Dermis blood vessel endothelial cell (primary cell): ENCODE results near the gene MAML2. TPM values are rescaled to one million over a fixed set of nuclear protein-coding genes. Genes with fewer than 3 reads are reported as not detected.

Experiments
- DNase-seq: peaks from one replicate; pipeline ENCODE4 v3.0.0; 2010
- total RNA-seq: library from RNA; depleted of rRNA; stranded (reverse); fragments of >200 nt; gene quantifications from 2 replicates; pipeline ENCODE4 v1.2.3, GENCODE V29; 2014

The MAML2 gene
- total RNA-seq, 1 donor from 2014 or later, result 6.3 TPM

DNA sequence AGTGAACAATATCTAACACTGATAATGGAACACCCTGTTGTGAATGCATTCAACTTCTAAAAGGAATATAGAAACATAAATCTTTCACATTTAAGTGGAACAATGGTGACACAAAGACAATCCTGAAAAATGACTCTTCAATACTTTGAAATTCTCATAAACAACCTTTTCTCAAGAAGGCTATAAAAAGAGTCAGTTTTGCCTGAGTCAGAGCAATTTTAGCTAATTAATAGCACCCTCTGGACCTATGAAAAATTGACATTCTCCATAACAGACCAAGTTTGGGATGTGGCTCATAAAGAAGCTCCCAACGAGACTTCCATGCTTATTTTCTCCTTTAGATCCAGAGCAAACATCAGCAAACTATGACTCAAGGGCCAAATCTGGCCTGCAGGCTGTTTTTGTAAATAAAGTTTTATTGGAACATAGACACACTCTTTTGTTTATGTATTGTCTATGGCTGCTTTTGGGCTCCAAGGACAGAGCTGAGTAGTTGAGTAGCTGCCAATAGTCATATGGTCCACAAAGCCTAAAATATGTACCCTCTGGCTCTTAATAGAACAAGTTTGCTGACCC, 108.0 kb downstream of the MAML2 start:
- DNase-seq, result no peak

DNA sequence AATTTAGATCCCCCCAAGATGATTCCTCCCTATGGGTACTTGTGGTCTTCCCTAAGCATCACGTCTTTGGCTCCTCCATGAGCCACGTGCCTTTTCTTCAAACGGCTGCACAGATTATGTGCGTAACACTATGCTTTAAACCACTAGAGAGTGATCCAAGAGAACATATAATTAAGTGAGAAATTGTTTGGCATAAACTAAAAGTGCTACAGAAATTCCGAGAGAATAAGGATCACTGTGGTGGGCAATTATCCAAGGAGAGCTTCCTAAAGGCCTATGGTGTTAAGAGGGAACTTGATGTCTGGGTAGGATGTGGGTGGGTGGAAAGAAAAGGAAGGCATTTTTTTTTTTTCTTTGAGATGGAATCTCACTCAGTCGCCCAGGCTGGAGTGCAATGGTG, 110.9 kb downstream of the MAML2 start:
- DNase-seq, result no peak

DNA sequence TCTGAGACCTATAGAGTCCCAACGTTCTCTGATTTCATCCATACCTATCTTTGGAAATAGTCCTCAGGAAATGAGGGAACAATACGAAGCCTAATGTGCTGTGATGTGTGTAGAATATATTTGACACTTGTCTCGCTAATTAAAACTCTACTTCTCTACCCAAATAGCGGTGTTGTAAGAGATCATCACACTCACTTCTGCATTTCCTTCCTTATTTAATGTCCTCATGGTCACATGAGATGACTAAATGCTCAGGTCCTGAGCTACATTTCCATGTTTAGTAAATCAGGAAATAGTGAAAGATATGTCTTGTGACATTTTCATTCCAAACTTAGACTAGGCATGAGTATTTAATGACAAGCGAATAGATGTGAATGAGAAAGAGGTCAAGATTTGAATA, 112.3 kb downstream of the MAML2 start:
- peak; percentile 79 for DNase-seq

GRCh38 chr11:96229354-96229977, 113.5 kb downstream of the MAML2 start:
- DNase-seq, result no peak

- DNase-seq, result peak; percentile 67
These were observed 114.1 kb downstream of the MAML2 start for GRCh38 chr11:96228910-96229309.

DNA sequence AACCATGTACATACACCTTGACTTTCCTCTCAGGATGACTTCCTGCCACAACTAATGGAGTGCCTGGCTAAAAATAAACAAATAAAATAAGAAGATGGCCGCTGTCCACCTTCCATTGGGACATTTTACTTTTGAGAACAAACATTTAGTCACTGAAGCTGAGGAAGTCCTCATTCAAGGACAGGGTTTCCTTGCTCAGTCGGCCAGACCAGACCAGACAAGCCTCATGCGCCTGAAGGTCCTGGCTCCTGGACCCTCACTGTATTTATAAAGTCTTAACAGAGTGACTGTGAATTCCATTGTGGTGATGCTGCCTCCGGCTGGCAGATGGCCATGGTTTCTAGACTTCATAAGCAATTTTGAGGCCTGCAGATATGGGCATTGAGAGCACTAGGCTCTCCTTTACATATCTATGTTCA, 114.5 kb downstream of the MAML2 start:
- peak; percentile 96 for DNase-seq

DNA sequence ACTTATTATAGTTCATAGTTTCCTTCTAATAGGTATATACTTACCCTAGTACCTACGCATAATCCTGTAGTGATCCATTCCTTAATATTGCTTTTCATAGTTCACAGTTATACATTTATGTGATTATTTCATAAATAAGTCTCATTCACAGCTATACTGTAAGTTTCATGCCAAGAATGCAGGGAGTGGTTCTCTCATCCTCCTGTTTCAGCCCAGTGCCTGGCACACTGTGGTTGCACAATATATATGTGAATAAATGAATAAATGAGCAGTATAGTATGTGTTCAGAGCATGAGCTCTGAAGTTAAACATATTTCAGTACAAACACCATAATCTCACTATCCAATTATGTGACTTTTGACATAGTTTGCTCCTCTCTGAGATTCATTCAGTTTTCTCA, 115.8 kb downstream of the MAML2 start:
- no peak for DNase-seq

DNA sequence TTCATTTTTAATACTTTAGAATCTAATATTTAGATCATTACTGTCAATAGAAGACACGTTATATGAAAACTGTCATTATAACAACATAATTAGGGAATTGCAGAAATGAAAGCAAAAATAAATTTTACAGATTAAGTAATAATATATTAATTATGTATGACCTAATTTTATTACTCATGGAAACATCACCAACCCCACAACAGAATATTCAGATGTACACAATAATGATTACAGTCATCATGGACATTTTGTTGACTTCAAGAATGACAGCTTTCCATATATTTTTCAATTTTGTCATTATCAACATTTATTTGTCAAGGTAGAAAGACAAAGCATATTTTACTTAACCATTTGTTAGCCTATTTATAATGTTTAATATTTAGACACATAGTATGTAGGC, 119.9 kb downstream of the MAML2 start:
- no peak for DNase-seq

DNA sequence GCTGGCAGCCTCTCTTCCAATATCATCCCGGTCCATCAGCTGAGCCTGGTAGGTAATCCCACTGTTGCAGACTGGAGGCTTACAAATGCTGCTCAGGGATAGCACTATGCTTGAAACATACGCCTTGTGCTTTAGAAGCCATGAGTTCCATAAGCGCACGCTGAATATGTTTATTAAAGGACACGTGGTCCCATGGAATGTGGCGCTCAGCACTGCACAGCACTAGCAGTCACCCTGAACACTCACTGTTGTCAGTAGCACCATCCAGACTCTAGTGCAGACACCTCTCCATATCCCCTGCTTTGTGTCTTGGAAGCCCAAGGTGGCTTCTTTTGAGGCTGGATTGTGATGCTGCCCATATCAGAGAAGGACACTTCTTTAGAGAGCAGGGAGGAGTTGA, 120.9 kb downstream of the MAML2 start:
- DNase-seq, result no peak

DNA sequence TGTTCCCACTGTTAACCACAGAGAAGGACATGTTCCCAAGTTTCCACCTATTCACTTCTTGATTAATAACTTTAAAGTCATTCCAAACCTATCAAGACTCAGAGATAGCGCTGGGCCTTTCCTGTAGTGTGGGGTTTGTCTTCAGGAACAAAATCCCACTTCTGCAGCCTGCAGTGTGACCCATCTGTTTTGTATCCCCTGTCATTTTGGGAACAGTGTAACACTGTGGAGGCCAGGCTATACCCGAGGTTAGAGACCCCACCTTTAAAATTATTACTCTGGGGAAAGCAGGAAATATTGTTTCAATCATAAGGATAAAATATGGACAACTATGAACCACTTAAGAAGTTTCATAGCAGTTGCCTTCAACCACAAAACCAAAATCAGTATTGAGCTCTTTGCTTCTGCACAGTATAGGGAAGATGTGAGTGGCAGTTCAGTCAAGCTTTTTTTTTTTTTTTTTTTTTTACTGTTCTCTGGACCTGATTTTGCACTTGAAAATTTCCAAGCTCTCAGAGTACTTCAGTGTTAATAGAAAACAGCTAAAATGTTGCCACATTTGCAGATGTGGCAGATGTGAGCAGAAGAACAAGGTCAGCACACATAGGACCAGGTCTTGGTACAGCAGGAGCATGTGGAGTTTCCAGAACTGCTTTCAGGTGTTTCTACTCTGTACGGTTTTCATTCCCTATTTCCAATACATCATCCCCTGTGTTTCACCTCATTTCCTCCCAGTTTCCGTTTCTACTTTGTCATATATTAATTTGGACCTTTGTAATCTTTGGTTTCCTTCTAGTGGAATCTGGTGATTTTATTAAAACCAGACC, 121.5 kb downstream of the MAML2 start:
- no peak for DNase-seq

DNA sequence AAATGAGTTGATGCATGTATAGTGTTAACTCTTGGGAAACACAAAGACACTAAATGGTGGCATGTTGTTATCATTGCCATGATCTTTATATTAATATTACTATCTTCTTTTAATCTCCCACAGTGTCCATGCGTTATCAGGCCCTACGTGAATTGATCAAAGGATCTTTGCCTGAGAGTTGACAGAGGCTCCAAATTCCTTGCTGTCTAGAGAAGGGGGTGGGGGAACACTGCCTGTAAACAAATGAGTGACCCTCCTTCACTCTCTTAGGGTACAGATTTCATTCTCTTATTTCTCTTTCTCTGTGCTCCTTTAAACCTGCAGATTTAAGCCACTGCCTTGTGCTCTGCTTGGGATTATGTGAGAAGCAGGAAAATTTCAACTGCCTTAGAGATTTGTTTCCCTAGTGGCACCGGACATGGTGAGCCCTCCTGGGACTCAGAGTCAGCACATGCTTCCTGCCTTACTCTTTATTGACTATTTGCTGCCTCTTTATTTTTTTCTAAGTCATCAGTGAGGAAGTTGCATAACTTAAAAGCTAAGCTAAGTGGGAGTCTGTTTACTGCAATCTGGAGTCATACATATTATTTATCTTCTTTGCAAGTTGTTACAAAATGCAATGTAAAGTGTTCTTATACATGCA, 122.9 kb downstream of the MAML2 start:
- peak; percentile 68 for DNase-seq

GRCh38 chr11:96218901-96219300, 124.1 kb downstream of the MAML2 start:
- DNase-seq, result no peak

DNA sequence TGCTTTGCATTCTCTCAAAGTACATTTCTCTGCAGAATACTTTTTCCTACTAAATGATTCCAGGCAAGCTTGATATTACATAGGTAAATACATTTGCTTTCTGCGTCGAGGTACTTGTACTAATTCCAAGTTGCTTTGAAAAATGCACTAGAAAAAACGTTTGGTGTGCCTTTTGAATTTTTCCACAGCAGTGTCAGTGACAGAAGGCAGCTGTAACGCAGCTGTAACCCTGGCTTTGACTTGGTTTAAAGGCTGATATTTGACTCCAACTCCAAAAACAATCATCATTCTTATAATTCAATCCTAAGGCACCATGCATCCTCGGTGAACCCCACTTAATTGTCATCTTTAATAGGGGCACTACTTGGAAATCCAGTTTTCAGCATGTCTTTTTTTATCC, 125.0 kb downstream of the MAML2 start:
- DNase-seq, result no peak

DNA sequence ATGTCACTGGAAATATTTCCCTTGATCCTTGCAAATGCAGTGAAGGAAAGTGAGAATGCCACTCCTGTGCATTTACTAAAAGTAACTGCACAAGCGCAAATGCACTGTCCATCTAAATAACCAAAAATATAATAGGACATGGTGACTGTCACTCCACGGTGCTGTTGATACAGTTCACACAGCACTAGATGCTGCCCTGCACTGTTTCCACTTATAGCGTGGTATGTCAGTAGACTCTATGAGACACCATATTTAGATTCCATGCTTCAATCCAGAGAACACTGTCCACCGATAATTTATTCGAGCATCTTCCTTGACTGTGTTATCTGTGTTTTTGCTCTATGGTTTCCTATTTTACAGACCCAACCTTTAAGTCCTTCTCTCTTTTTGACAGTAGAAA, 125.8 kb downstream of the MAML2 start:
- DNase-seq, result no peak

DNA sequence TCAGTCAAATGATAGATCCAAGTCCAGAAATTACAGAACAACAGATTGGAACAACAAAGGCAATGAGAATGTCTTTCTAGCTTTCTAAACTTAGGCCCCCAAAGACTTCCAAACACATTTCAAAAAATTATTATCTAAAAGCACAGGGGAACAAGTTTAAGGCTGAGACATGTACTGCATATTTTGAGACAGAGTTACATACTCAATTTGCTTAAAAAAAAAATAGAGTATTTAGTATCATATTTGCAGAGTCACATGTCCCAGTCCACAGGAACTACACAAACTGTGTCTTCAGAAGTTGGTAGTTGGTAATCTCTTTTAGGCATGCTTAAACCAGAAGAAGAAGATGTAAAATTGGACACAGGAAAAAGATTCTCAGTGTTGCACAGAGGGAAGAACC, 127.2 kb downstream of the MAML2 start:
- no peak for DNase-seq

DNA sequence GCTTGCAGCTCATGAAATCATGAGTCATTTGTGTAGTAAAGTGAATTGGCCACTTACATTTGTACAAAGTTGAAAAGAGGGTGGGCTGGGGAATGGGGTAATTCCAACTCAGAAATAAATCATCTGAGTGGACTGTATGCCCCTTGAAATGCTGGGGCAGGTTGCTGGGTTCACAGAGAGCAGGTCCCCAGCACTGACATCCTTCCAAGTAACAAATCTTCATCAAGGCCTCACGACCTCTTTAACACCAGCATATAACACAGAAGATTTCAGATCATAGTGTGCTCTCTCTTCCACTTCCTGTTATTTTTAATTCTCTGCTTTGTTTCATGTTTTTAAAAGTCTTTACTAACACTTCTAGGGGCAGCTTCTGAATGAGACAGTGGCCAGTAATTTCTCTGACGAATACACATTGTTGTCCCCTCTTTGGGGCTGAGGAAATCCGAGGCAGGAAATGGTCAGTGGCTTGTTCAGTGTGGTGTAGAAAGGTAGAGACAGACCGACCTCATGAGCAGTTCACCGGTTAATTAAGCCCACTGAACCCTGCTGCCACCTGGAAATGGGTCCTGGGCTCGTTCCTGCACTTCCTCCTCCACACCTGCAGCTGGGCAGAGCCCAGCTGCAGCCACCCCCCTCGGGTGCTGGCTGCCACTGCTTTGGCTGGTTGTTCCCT, 127.7 kb downstream of the MAML2 start:
- peak; percentile 78 for DNase-seq

- DNase-seq, result no peak
These were observed 128.3 kb downstream of the MAML2 start for GRCh38 chr11:96214777-96215109.

- DNase-seq, result no peak
These were observed 129.5 kb downstream of the MAML2 start for GRCh38 chr11:96213500-96213899.

GRCh38 chr11:96211436-96211835, 131.6 kb downstream of the MAML2 start:
- no peak for DNase-seq

GRCh38 chr11:96207459-96208449, 135.2 kb downstream of the MAML2 start:
- peak; percentile 87 for DNase-seq

- no peak for DNase-seq
These were observed 136.0 kb downstream of the MAML2 start for GRCh38 chr11:96206955-96207354.

DNA sequence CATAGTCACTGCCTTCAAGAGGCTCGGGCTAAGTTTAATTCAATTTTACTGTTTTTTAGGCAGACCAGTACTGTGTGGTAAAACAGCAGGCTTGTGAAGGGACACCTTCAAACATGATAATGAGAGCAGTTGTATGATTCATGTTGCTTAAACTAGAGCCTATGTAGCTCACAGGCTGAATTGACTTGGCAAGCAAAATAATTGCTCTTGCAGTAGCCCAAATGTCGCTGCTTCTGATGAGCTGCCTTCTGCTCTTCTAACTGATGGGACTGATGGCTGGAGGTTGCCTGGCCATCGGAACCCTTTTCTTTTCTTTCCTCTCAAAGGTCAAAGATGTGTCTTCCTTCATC, 137.6 kb downstream of the MAML2 start:
- no peak for DNase-seq
